Hematopoietic multipotent progenitor cell treated with erythropoietin and hydrocortisone succinate and interleukin-3 and kit ligand, for 4 days (in vitro differentiated cells): Measurements from ENCODE around the gene SPRR5.

ENCODE experiments used
- DNase-seq: peaks from one replicate; pipeline ENCODE4 v3.0.0-alpha.2; 2015

Gene SPRR5

GRCh38 chr1:152946651-152947256, at the start of gene SPRR5:
Gene SPRR5, plus strand, starts transcription at chr1:152947206. Its CDS starts 1,349 bp downstream, at chr1:152948555.
- no peak for DNase-seq

GRCh38 chr1:152899027-152899426, 48.0 kb upstream of the SPRR5 start:
- no peak for DNase-seq

GRCh38 chr1:152899883-152900282, 47.1 kb upstream of the SPRR5 start:
- no peak for DNase-seq

- DNase-seq: no peak
These were observed 45.4 kb upstream of the SPRR5 start for GRCh38 chr1:152901631-152902030.

- no peak for DNase-seq
These were observed 44.4 kb upstream of the SPRR5 start for GRCh38 chr1:152902636-152903035.

GRCh38 chr1:152904688-152905440, 42.1 kb upstream of the SPRR5 start:
- DNase-seq: no peak

- DNase-seq: peak; percentile 10
These were observed 40.9 kb upstream of the SPRR5 start for GRCh38 chr1:152906023-152906565.

- no peak for DNase-seq
These were observed 39.1 kb upstream of the SPRR5 start, which contains the start of gene IVL for GRCh38 chr1:152907686-152908601. Gene IVL, plus strand, starts transcription at chr1:152908546. Its CDS starts 1,252 bp downstream, at chr1:152909798.

GRCh38 chr1:152909206-152909605, 37.8 kb upstream of the SPRR5 start:
- DNase-seq: no peak

- DNase-seq: no peak
These were observed 34.5 kb upstream of the SPRR5 start for GRCh38 chr1:152912471-152912870.

GRCh38 chr1:152912900-152913299, 34.1 kb upstream of the SPRR5 start:
- no peak for DNase-seq

GRCh38 chr1:152917794-152918193, 29.2 kb upstream of the SPRR5 start:
- DNase-seq: peak; percentile 63

GRCh38 chr1:152919071-152919470, 27.9 kb upstream of the SPRR5 start:
- no peak for DNase-seq

GRCh38 chr1:152924191-152924590, 22.8 kb upstream of the SPRR5 start:
- no peak for DNase-seq

- peak; percentile 33 for DNase-seq
These were observed 20.9 kb upstream of the SPRR5 start for GRCh38 chr1:152926091-152926490.

- DNase-seq: no peak
These were observed 18.3 kb upstream of the SPRR5 start for GRCh38 chr1:152928671-152929070.

GRCh38 chr1:152932170-152932811, 14.7 kb upstream of the SPRR5 start:
- no peak for DNase-seq

- DNase-seq: no peak
These were observed 13.8 kb upstream of the SPRR5 start for GRCh38 chr1:152933196-152933595.

GRCh38 chr1:152940614-152941013, 6.4 kb upstream of the SPRR5 start:
- DNase-seq: no peak

- no peak for DNase-seq
These were observed 5.8 kb upstream of the SPRR5 start for GRCh38 chr1:152941037-152941711.

- no peak for DNase-seq
These were observed 4.8 kb upstream of the SPRR5 start for GRCh38 chr1:152942161-152942560.

GRCh38 chr1:152946248-152946647, 758 bp upstream of the SPRR5 start:
- DNase-seq: no peak
